ENCODE results near the gene COL4A2. TPM values are rescaled to one million over a fixed set of nuclear protein-coding genes. Genes with fewer than 3 reads are reported as not detected.

The COL4A2 gene
- total RNA-seq, 4 donors from 2014 or later = 56.6 to 139 (median 89.1) TPM

- H3K4me1 ChIP-seq = peaks cover 0 to 32% (median 0%) of the 10 kb centered on the region in 4 donors
- TF ChIP-seq POLR2A (IDR thresholded peaks at IDR 0.05) = no peak
- no peak for TF ChIP-seq CTCF (IDR thresholded peaks at IDR 0.05)
- no peaks in the 10 kb centered on the region for H3K9me3 ChIP-seq
- no peak overlapping the region for H3K4me3 ChIP-seq
- peaks cover 0 to 3% (median 0%) of the 10 kb centered on the region in 3 donors for H3K36me3 ChIP-seq
- DNase-seq = no peak
- H3K27ac ChIP-seq = peak overlapping the region in 2 of 4 donors; percentile 26 to 30
- H3K27me3 ChIP-seq = no peaks in the 10 kb centered on the region
Measured at GRCh38 chr13:110353339-110353977, 46.4 kb downstream of the COL4A2 start.

- H3K27ac ChIP-seq = peak overlapping the region in 1 of 4 donors; percentile 30
- TF ChIP-seq CTCF (IDR thresholded peaks at IDR 0.05) (no peak), POLR2A (IDR thresholded peaks at IDR 0.05) (no peak)
- no peaks in the 10 kb centered on the region for H3K27me3 ChIP-seq
- H3K4me1 ChIP-seq = peaks cover 0 to 31% (median 0%) of the 10 kb centered on the region in 4 donors
- H3K4me3 ChIP-seq = no peak overlapping the region
- no peak for DNase-seq
- no peaks in the 10 kb centered on the region for H3K9me3 ChIP-seq
- peaks cover 0 to 6% (median 0%) of the 10 kb centered on the region in 3 donors for H3K36me3 ChIP-seq
Measured at GRCh38 chr13:110354123-110354627, 47.1 kb downstream of the COL4A2 start.

- H3K4me3 ChIP-seq = no peak overlapping the region
- peaks cover 0 to 6% (median 0%) of the 10 kb centered on the region in 3 donors for H3K36me3 ChIP-seq
- no peak for DNase-seq
- no peaks in the 10 kb centered on the region for H3K9me3 ChIP-seq
- TF ChIP-seq POLR2A (IDR thresholded peaks at IDR 0.05) (no peak), CTCF (IDR thresholded peaks at IDR 0.05) (no peak)
- H3K27ac ChIP-seq = peak overlapping the region in 2 of 4 donors; percentile 30 to 35
- peaks cover 0 to 31% (median 0%) of the 10 kb centered on the region in 4 donors for H3K4me1 ChIP-seq
- no peaks in the 10 kb centered on the region for H3K27me3 ChIP-seq
Measured at GRCh38 chr13:110354715-110355473, 47.8 kb downstream of the COL4A2 start.

GRCh38 chr13:110356362-110356761 is 49.3 kb downstream of the COL4A2 start:
- no peak for TF ChIP-seq POLR2A (IDR thresholded peaks at IDR 0.05)
- TF ChIP-seq CTCF (IDR thresholded peaks at IDR 0.05) = no peak

GRCh38 chr13:110358381-110358780 is 51.3 kb downstream of the COL4A2 start:
- Histone ChIP-seq H3K4me1 (peaks cover 0 to 29% (median 0%) of the 10 kb centered on the region in 4 donors), H3K36me3 (peaks cover 0 to 6% (median 0%) of the 10 kb centered on the region in 3 donors), H3K27ac (no peak overlapping the region), H3K4me3 (no peak overlapping the region), H3K9me3 (no peaks in the 10 kb centered on the region), H3K27me3 (no peaks in the 10 kb centered on the region)
- no peak for DNase-seq
- TF ChIP-seq POLR2A (IDR thresholded peaks at IDR 0.05) = no peak
- TF ChIP-seq CTCF (IDR thresholded peaks at IDR 0.05) = no peak

More at GRCh38 chr13:110356362-110356761, 49.3 kb downstream of the COL4A2 start:
- H3K4me1 ChIP-seq = peaks cover 0 to 38% (median 0%) of the 10 kb centered on the region in 4 donors
- DNase-seq = no peak
- no peaks in the 10 kb centered on the region for H3K27me3 ChIP-seq
- H3K9me3 ChIP-seq = no peaks in the 10 kb centered on the region
- H3K36me3 ChIP-seq = peaks cover 0 to 6% (median 0%) of the 10 kb centered on the region in 3 donors
- no peak overlapping the region for H3K4me3 ChIP-seq
- peak overlapping the region in 1 of 4 donors; percentile 3 for H3K27ac ChIP-seq
